CD4-positive, alpha-beta T cell (primary cell): ENCODE results near the gene KCNN3. TPM values are rescaled to one million over a fixed set of nuclear protein-coding genes. Genes with fewer than 3 reads are reported as not detected.

Experiments used
- ATAC-seq: fragments of 200-7000 bp; cut with Tn5 transposase; one replicate; pipeline ENCODE4 v1.10.0; 2022; ENCODE audit warnings: mild to moderate bottlenecking; ENCODE audit not compliant: poor library complexity
- CTCF ChIA-PET: fragments of 350-600 bp; sonication (Branson Sonifier 250); formaldehyde crosslinking; loops from one replicate; lab custom pipeline; 2021; ENCODE audit warnings: antibody characterized with exemption, inconsistent platforms; lab: Charles Lee
- POLR2A ChIA-PET: fragments of 350-600 bp; sonication (Branson Sonifier 250); formaldehyde crosslinking; loops from one replicate; lab custom pipeline; 2021; ENCODE audit warnings: antibody characterized with exemption, inconsistent platforms; lab: Charles Lee
- DNase-seq, 14 experiments: peaks; one replicate each; pipeline ENCODE4 v3.0.0-alpha.2; 2013 to 2020; ENCODE audit warnings: mixed read lengths in 2 of 14
- H3K27ac ChIP-seq, 2 donors: one replicate each; pipeline versions ENCODE4 v1.5.1 to v1.7.0; 2013; ENCODE audit warnings: low read length in 2 of 2, low read depth in 1 of 2, mild to moderate bottlenecking in 1 of 2
- H3K27me3 ChIP-seq, 2 experiments: 1 replicate in 1 of 2; 2 replicates in 1 of 2; pipeline versions ENCODE4 v1.6.1 to v1.7.0; 2013; ENCODE audit warnings: low read length in 2 of 2, control low read depth in 1 of 2, mild to moderate bottlenecking in 1 of 2, moderate library complexity in 1 of 2; ENCODE audit not compliant: insufficient read depth in 2 of 2, control insufficient read depth in 1 of 2
- H3K36me3 ChIP-seq: one replicate; pipeline ENCODE4 v1.6.1; 2013; ENCODE audit warnings: low read length, control low read depth; ENCODE audit not compliant: insufficient read depth
- H3K4me1 ChIP-seq: one replicate; pipeline ENCODE4 v1.6.1; 2013; ENCODE audit warnings: low read length, control low read depth; ENCODE audit not compliant: insufficient read depth
- H3K4me3 ChIP-seq: one replicate; pipeline ENCODE4 v1.5.1; 2013; ENCODE audit warnings: mild to moderate bottlenecking, low read length, moderate library complexity
- H3K9me3 ChIP-seq, 2 experiments: 1 replicate in 1 of 2; 2 replicates in 1 of 2; pipeline versions ENCODE4 v1.6.1 to v1.7.0; 2013; ENCODE audit warnings: low read length in 2 of 2, mild to moderate bottlenecking in 2 of 2, control low read depth in 1 of 2, moderate library complexity in 1 of 2; ENCODE audit not compliant: control insufficient read depth in 1 of 2, insufficient read depth in 1 of 2
- H3K27ac Mint-ChIP-seq: one replicate; pipeline ENCODE4 v1.8.0; 2020; ENCODE audit warnings: mixed read lengths
- H3K27me3 Mint-ChIP-seq: one replicate; pipeline ENCODE4 v1.8.0; 2021; ENCODE audit warnings: mixed read lengths
- H3K36me3 Mint-ChIP-seq: one replicate; pipeline ENCODE4 v1.8.0; 2021; ENCODE audit warnings: low read depth, mixed read lengths
- H3K4me1 Mint-ChIP-seq: one replicate; pipeline ENCODE4 v1.8.0; 2021; ENCODE audit warnings: low read depth, mixed read lengths
- H3K4me3 Mint-ChIP-seq: one replicate; pipeline ENCODE4 v1.8.0; 2020; ENCODE audit warnings: mild to moderate bottlenecking, mixed read lengths
- H3K9me3 Mint-ChIP-seq: one replicate; pipeline ENCODE4 v1.8.0; 2020; ENCODE audit warnings: mixed read lengths
- intact Hi-C, 2 experiments: fragments of 100-400 bp; cut with DNase I in 1 of 2; cut with micrococcal nuclease in 1 of 2; formaldehyde crosslinking; loops; one replicate each; pipeline versions ENCODE4 v1.15.1 to v1.9.0; 2023 to 2025; cut with DNase I, micrococcal nuclease
- total RNA-seq, 174 experiments: library from RNA in 2 of 174; stranded (reverse) in 2 of 174; gene quantifications; one replicate each; pipeline ENCODE4 v1.2.3 and lab custom pipeline; 2021 to 2026
- TF ChIP-seq, protein P1 (sequence below): fragments of 200-600 bp; IDR thresholded peaks from one replicate; pipeline ENCODE4 v1.8.0; 2022; ENCODE audit warnings: antibody characterized with exemption, mild to moderate bottlenecking

The KCNN3 gene
- total RNA-seq, 2 experiments from 2014 or later = not detected

DNA sequence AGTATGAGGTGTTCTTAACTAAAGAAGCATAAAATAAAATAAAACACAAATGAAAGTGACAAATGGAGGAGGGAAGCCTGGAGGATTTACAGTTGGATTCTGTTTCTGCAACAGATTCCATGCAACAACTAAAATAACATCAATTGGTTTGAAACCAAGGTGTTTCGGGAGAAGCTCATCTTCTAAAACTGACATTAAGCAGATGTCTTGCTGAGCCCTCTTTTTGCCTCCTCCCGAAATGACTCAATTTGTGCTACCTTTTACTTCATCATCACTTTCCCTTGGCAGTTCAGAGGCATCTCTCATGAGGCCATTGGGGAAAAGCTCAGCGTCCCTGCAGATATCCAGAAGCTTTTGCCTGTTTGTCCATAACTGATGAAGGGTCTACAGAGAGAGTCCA lies 140.5 kb downstream of the KCNN3 start:
- no peaks in the 10 kb centered on the region for H3K27me3 Mint-ChIP-seq
- ATAC-seq (no peak), DNase-seq (no peak)
- TF ChIP-seq, protein P1, sequence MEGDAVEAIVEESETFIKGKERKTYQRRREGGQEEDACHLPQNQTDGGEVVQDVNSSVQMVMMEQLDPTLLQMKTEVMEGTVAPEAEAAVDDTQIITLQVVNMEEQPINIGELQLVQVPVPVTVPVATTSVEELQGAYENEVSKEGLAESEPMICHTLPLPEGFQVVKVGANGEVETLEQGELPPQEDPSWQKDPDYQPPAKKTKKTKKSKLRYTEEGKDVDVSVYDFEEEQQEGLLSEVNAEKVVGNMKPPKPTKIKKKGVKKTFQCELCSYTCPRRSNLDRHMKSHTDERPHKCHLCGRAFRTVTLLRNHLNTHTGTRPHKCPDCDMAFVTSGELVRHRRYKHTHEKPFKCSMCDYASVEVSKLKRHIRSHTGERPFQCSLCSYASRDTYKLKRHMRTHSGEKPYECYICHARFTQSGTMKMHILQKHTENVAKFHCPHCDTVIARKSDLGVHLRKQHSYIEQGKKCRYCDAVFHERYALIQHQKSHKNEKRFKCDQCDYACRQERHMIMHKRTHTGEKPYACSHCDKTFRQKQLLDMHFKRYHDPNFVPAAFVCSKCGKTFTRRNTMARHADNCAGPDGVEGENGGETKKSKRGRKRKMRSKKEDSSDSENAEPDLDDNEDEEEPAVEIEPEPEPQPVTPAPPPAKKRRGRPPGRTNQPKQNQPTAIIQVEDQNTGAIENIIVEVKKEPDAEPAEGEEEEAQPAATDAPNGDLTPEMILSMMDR = no peak
- Histone ChIP-seq H3K9me3 (peaks cover 0 to 5% of the 10 kb centered on the region in 2 experiments), H3K36me3 (no peaks in the 10 kb centered on the region), H3K27me3 (peaks cover 0 to 2% of the 10 kb centered on the region in 2 experiments), H3K4me3 (no peak overlapping the region), H3K27ac (no peak overlapping the region), H3K4me1 (peaks cover 2% of the 10 kb centered on the region)
- H3K27ac Mint-ChIP-seq = no peak overlapping the region
- no peaks in the 10 kb centered on the region for H3K36me3 Mint-ChIP-seq
- no peaks in the 10 kb centered on the region for H3K4me1 Mint-ChIP-seq
- no peaks in the 10 kb centered on the region for H3K9me3 Mint-ChIP-seq
- intact Hi-C loops = no loop called here
- H3K4me3 Mint-ChIP-seq = no peak overlapping the region
- CTCF ChIA-PET = no interaction called here
- POLR2A ChIA-PET = no interaction called here

DNA sequence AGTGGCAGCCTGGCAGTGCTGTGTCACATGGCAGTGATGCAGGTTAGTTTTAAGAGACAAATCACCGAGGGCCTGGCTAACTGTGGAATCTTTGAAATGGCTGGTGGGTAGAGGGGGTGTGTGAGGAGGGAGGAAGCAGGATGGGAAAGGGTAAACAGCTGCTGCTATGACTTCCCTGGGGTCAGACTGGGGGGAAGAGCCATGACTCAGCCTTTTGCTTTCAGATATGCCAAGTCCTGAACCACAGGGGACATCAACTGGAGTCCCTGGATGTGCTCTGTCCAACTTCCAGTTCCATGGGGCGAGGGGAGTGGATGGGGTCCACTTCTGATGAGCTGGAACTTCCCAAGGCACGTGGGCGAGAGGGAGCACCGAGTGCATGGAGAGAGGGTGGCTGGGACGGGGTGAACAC lies 141.0 kb downstream of the KCNN3 start:
- no peaks in the 10 kb centered on the region for H3K36me3 ChIP-seq
- no peaks in the 10 kb centered on the region for H3K4me1 Mint-ChIP-seq
- ATAC-seq (no peak), DNase-seq (no peak)
- ChIA-PET CTCF (no interaction called here), POLR2A (no interaction called here)
- H3K4me3 ChIP-seq = no peak overlapping the region
- peaks cover 0 to 5% of the 10 kb centered on the region in 2 experiments for H3K9me3 ChIP-seq
- H3K27ac Mint-ChIP-seq = no peak overlapping the region
- H3K27ac ChIP-seq = no peak overlapping the region
- peaks cover 0 to 2% of the 10 kb centered on the region in 2 experiments for H3K27me3 ChIP-seq
- no peak overlapping the region for H3K4me3 Mint-ChIP-seq
- H3K4me1 ChIP-seq = peaks cover 2% of the 10 kb centered on the region
- no peaks in the 10 kb centered on the region for H3K9me3 Mint-ChIP-seq
- intact Hi-C loops = no loop called here
- H3K27me3 Mint-ChIP-seq = no peaks in the 10 kb centered on the region
- H3K36me3 Mint-ChIP-seq = no peaks in the 10 kb centered on the region
- TF ChIP-seq, protein P1 = no peak

DNA sequence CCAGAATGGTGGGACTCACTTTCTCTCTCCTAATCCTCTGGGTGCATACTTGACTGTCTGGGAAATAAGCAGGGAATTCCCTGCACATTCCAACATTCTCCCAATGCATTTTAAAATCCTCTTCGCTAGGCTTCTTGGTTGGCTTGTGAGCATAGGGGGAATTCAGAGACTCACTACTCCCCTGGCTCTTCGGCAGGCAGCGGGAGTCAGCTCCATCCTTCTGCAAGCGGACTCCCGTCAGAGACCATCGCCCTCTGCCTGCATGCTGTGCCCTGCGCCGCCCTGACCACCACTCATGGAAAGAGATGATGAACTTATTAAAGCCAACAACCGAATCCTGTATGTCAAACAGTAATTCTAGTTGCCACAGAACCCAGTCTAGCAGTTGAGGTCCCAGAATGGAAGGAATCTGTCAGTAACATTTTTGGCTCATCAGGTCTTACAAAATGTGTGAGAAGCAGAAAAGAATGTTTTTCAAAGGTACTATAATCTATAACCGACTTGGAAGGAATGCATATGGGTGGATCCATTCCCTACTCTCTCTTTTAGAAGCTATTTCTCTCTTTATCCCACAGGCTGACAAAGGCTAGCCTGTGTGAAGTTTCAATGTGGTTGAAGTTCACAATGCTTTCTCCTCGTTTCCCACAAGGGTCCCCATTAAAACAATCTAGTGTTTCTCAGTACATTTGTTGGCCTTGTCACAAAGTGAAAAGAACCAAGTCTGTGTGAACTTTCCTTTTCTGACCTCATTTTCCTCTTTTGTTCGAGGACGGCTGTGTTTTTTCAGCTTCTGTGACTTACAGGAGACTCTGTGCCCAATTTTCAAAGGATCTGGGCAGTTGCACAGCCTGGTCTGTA lies 143.0 kb downstream of the KCNN3 start:
- peaks cover 2% of the 10 kb centered on the region for H3K4me1 ChIP-seq
- no peak overlapping the region for H3K27ac Mint-ChIP-seq
- ChIA-PET POLR2A (no interaction called here), CTCF (interaction anchor here (1.2 kb wide), 1 partner anchor 291 kb away, joined by 3 read pairs; no protein-coding TSS in a partner anchor)
- peaks cover 0 to under 1% of the 10 kb centered on the region in 2 experiments for H3K9me3 ChIP-seq
- no peak overlapping the region for H3K4me3 Mint-ChIP-seq
- no peaks in the 10 kb centered on the region for H3K4me1 Mint-ChIP-seq
- H3K27ac ChIP-seq = no peak overlapping the region
- DNase-seq = no peak
- no peaks in the 10 kb centered on the region for H3K27me3 Mint-ChIP-seq
- TF ChIP-seq, protein P1 = no peak
- intact Hi-C loops = no loop called here
- H3K9me3 Mint-ChIP-seq = no peaks in the 10 kb centered on the region
- peaks cover 0 to 2% of the 10 kb centered on the region in 2 experiments for H3K27me3 ChIP-seq
- H3K36me3 Mint-ChIP-seq = no peaks in the 10 kb centered on the region
- H3K36me3 ChIP-seq = no peaks in the 10 kb centered on the region
- no peak overlapping the region for H3K4me3 ChIP-seq
- no peak for ATAC-seq
